DMS53 treated with DMSO at 0.1 percent for 48 hours (cell line): ENCODE measurements around the gene ASGR1.

Experiments
- DNase-seq: peaks from one replicate; lab custom pipeline; 2025; ENCODE audit not compliant: unreplicated experiment; lab: John Stamatoyannopoulos, UW

ASGR1 gene

GRCh38 chr17:7124923-7125322, 54.2 kb downstream of the ASGR1 start:
- no peak for DNase-seq

GRCh38 chr17:7123844-7124243, 55.3 kb downstream of the ASGR1 start:
- no peak for DNase-seq
